ENCODE results near the gene DSTYK. TPM values are rescaled to one million over a fixed set of nuclear protein-coding genes. Genes with fewer than 3 reads are reported as not detected.
A peak's percentile ranks its signal among the peaks of the same experiment; 100 is the strongest.

The DSTYK gene
- total and polyA plus RNA-seq, 2 experiments from 2014 or later: 6.1 to 10.7 TPM

GRCh38 chr1:205189131-205189530, 22.4 kb downstream of the DSTYK start (continued):
- TF ChIP-seq CTCF (conservative IDR thresholded peaks at IDR 0.05; ENCODE audit: low read depth in 2 of 2) (no peak), NANOG (IDR thresholded peaks at IDR 0.05; ENCODE audit: borderline replicate concordance) (no peak), REST (IDR thresholded peaks at IDR 0.05; ENCODE audit: unreplicated experiment) (no peak), JUNB (IDR thresholded peaks at IDR 0.05; ENCODE audit: unreplicated experiment) (no peak), ZNF114 (CRISPR knock-in tag; IDR thresholded peaks at IDR 0.05) (no peak), POLR2AphosphoS5 (IDR thresholded peaks at IDR 0.05; ENCODE audit: low read depth) (no peak)

GRCh38 chr1:205188596-205188995, 22.9 kb downstream of the DSTYK start:
- H3K36me3 ChIP-seq (ENCODE audit: insufficient read depth): no peaks in the 10 kb centered on the region
- peaks cover 57% of the 10 kb centered on the region for H3K4me1 ChIP-seq (ENCODE audit: insufficient read depth)
- Mint-ChIP-seq H3K27me3 (ENCODE audit: insufficient read depth, low read depth, poor library complexity) (no peaks in the 10 kb centered on the region), H3K27ac (no peak overlapping the region), H3K9me3 (no peaks in the 10 kb centered on the region), H3K4me1 (peaks cover 62% of the 10 kb centered on the region), H3K36me3 (ENCODE audit: low read depth) (no peaks in the 10 kb centered on the region; the same call in none of the 3 replicates), H3K4me3 (no peak overlapping the region)
- H3K27me3 ChIP-seq (ENCODE audit: insufficient read depth): no peaks in the 10 kb centered on the region
- H3K4me3 ChIP-seq: no peak overlapping the region
- no peaks in the 10 kb centered on the region; the same call in 1 of the 2 replicates for H3F3A ChIP-seq (replicated peaks; ENCODE audit: low read depth)
- no peak overlapping the region for H2AFZ ChIP-seq
- no peaks in the 10 kb centered on the region for H4K20me1 ChIP-seq (replicated peaks; ENCODE audit: insufficient read depth)
- no peak overlapping the region for H3K27ac ChIP-seq (ENCODE audit: low read depth)
- no peak for ATAC-seq
- H3K4me2 ChIP-seq: 0 out of 2 replicates have a peak overlapping the region, but pooled peaks have one; percentile 5
- H3K9me2 ChIP-seq (ENCODE audit: insufficient read depth): no peaks in the 10 kb centered on the region
- peaks cover 38% of the 10 kb centered on the region for H3K79me2 ChIP-seq (replicated peaks; ENCODE audit: insufficient read depth)
- no peak for DNase-seq (ENCODE audit: low spot score)
- no peak for TF ChIP-seq CTCF (conservative IDR thresholded peaks at IDR 0.05; ENCODE audit: low read depth in 2 of 2)
- no peak for TF ChIP-seq REST (IDR thresholded peaks at IDR 0.05; ENCODE audit: unreplicated experiment)
- TF ChIP-seq NANOG (IDR thresholded peaks at IDR 0.05; ENCODE audit: borderline replicate concordance): no peak
- TF ChIP-seq ZNF331 (CRISPR knock-in tag; IDR thresholded peaks at IDR 0.05; ENCODE audit: low read depth): no peak
- TF ChIP-seq STAT1 (IDR thresholded peaks at IDR 0.05; ENCODE audit: unreplicated experiment): no peak
- TF ChIP-seq ZNF114 (CRISPR knock-in tag; IDR thresholded peaks at IDR 0.05): no peak
- no peak for TF ChIP-seq POLR2AphosphoS5 (IDR thresholded peaks at IDR 0.05; ENCODE audit: low read depth)
- TF ChIP-seq JUNB (IDR thresholded peaks at IDR 0.05; ENCODE audit: unreplicated experiment): no peak
- no peak for TF ChIP-seq EZH2 (IDR thresholded peaks at IDR 0.05; ENCODE audit: low read depth, unreplicated experiment)

All from GM23338 (cell line).